HL-60 (cell line): ENCODE results near the gene SEC24B.
"Not testable (repeated sequence)": the region's sequence is repeated elsewhere in the genome, so short reads cannot be mapped to it uniquely, and the experiment has no call there.

Experiments used
- GABPA ChIP-seq: IDR thresholded peaks from 2 replicates; pipeline ENCODE4 v1.6.1; 2012; ENCODE audit warnings: low read depth
- POLR2AphosphoS5 ChIP-seq: IDR thresholded peaks from 2 replicates; pipeline ENCODE4 v1.6.1; 2012; ENCODE audit warnings: low read depth
- TF ChIP-seq, protein P1 (sequence below): IDR thresholded peaks from one replicate; pipeline ENCODE4 v1.5.1; 2011; ENCODE audit warnings: low read length, control low read depth, inconsistent platforms; ENCODE audit not compliant: insufficient read depth
- TF ChIP-seq, protein P2 (sequence below): IDR thresholded peaks from 2 replicates; pipeline ENCODE4 v1.6.1; 2012; ENCODE audit warnings: low read depth; ENCODE audit not compliant: insufficient replicate concordance

DNA sequence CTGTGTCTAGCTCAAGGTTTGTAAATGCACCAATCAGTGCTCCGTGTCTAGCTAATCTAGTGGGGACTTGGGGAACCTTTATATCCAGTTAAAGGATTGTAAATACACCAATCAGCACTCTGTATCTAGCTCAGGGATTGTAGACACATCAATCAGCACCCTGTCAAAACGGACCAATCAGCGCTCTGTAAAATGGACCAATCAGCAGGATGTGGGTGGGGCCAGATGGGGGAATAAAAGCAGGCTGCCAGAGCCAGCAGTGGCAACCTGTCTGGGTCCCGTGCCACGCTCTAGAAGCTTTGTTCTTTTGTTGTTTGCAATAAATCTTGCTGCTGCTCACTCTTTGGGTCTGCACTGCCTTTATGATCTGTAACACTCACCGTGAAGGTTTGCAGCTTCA lies 124.5 kb downstream of the SEC24B start:
- TF ChIP-seq, protein P1, sequence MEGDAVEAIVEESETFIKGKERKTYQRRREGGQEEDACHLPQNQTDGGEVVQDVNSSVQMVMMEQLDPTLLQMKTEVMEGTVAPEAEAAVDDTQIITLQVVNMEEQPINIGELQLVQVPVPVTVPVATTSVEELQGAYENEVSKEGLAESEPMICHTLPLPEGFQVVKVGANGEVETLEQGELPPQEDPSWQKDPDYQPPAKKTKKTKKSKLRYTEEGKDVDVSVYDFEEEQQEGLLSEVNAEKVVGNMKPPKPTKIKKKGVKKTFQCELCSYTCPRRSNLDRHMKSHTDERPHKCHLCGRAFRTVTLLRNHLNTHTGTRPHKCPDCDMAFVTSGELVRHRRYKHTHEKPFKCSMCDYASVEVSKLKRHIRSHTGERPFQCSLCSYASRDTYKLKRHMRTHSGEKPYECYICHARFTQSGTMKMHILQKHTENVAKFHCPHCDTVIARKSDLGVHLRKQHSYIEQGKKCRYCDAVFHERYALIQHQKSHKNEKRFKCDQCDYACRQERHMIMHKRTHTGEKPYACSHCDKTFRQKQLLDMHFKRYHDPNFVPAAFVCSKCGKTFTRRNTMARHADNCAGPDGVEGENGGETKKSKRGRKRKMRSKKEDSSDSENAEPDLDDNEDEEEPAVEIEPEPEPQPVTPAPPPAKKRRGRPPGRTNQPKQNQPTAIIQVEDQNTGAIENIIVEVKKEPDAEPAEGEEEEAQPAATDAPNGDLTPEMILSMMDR, result not testable (repeated sequence)
- TF ChIP-seq, protein P2, sequence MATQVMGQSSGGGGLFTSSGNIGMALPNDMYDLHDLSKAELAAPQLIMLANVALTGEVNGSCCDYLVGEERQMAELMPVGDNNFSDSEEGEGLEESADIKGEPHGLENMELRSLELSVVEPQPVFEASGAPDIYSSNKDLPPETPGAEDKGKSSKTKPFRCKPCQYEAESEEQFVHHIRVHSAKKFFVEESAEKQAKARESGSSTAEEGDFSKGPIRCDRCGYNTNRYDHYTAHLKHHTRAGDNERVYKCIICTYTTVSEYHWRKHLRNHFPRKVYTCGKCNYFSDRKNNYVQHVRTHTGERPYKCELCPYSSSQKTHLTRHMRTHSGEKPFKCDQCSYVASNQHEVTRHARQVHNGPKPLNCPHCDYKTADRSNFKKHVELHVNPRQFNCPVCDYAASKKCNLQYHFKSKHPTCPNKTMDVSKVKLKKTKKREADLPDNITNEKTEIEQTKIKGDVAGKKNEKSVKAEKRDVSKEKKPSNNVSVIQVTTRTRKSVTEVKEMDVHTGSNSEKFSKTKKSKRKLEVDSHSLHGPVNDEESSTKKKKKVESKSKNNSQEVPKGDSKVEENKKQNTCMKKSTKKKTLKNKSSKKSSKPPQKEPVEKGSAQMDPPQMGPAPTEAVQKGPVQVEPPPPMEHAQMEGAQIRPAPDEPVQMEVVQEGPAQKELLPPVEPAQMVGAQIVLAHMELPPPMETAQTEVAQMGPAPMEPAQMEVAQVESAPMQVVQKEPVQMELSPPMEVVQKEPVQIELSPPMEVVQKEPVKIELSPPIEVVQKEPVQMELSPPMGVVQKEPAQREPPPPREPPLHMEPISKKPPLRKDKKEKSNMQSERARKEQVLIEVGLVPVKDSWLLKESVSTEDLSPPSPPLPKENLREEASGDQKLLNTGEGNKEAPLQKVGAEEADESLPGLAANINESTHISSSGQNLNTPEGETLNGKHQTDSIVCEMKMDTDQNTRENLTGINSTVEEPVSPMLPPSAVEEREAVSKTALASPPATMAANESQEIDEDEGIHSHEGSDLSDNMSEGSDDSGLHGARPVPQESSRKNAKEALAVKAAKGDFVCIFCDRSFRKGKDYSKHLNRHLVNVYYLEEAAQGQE, result not testable (repeated sequence)
- TF ChIP-seq GABPA, POLR2AphosphoS5: not testable (repeated sequence)
